ENCODE measurements around the gene GPR78.

DNA sequence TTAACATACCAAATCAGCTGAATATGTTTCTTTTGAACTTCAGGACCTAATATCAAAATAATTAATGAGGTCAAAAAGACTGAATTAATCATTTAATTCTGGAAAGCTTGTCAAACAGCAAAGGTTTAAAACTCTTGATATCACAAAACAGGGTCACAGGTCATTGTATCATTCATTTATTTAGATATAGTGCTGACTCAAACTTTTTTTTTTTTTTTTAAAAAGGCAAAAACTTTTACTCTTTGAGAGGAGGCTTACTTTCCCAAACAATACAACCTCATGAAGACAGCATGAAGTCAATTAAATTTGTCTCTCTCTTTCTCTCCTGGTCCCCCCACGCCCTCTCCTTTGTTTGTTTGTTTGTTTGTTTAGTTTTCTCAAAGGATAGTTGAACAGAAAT lies 15.6 kb upstream of the GPR78 start:
- TF ChIP-seq POLR2A (IDR thresholded peaks at IDR 0.05; ENCODE audit: low read length) (no peak), GATA1 (IDR thresholded peaks at IDR 0.05; ENCODE audit: low read depth, low read length) (no peak)
